GM19043 (cell line): Measurements from ENCODE around the gene IMP3.

Experiments
- ATAC-seq: cut with Tn5 transposase; IDR thresholded peaks from one replicate; pipeline ENCODE4 v1.9.1; 2021; ENCODE audit warnings: low read depth; ENCODE audit not compliant: unreplicated experiment

IMP3 gene

DNA sequence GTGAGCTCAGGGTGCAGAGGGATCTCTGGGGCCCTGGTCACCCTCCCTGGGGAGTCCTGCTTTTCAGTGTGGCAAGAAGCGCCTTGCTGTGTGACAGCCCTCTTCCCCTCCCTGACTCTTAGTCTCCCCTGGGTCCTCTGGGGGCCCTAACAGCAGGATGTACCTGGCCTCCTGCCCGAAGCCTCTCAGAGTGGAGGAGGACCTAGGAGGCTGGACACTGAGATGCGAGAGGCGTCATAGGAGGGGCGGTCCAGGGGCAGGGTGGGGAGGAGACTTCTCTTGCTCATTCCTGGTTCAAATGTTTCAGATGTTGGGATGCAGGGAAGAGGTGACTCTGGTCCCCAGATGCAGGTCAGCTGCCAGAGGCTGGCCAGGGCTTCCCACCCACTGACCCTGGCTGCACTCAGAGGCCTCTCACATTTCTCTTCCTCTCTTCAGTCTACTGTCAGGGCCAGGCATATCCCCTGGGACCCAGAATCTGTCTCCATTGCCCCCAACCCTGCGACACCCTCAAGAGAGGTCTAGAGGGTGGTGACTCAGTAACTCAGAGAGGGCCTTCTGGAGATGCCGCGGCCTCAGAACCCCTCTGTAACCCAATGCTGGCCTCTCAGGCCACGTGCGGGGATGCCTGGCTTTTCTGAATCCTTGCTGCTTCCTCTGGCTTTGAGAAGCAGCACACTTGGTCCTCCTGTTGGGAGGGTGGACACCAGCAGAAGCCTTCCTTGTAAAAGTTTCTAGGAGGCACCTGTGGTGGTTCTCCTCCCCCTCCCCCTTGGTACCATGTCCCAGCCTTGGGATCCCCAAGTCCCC is 33.6 kb upstream of the IMP3 start:
- no peak for ATAC-seq

DNA sequence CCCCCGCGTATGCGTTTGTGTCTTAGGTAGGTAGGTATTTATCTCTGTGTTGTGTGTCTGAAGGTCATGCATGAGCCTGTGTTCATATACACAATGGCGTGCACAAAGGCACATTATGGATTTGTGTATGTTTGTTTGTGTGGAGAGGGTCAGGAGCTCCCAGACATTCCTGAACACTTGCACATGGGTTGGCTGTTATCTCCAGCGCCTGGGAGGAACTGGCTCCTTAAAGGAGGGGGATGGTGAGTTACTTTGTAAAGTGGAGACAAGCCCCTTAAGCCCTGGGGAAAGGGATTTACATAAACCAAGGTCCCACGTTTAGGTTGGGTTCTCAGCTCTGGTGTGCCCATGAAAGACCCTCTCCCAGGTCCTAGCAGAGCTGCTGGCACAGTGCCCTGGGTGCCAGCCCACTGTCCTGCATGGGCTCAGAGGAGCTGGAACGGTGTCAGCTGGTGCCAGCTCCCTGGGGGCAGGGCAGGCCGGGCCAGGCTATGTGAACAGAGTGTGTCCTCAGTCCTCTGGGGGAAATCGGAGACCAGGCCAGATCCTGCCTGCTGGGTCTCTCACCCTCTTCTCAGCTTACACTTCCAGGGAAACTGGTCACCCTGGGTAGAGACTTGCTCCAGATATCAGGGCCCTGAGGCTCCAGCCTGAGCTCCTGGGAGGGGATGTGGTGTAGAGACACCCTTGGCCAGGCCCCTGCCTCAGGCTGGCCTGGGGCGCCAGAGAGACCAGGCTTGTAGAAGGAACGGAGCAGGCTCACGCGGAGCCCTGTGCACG is 32.8 kb upstream of the IMP3 start:
- ATAC-seq = no peak

DNA sequence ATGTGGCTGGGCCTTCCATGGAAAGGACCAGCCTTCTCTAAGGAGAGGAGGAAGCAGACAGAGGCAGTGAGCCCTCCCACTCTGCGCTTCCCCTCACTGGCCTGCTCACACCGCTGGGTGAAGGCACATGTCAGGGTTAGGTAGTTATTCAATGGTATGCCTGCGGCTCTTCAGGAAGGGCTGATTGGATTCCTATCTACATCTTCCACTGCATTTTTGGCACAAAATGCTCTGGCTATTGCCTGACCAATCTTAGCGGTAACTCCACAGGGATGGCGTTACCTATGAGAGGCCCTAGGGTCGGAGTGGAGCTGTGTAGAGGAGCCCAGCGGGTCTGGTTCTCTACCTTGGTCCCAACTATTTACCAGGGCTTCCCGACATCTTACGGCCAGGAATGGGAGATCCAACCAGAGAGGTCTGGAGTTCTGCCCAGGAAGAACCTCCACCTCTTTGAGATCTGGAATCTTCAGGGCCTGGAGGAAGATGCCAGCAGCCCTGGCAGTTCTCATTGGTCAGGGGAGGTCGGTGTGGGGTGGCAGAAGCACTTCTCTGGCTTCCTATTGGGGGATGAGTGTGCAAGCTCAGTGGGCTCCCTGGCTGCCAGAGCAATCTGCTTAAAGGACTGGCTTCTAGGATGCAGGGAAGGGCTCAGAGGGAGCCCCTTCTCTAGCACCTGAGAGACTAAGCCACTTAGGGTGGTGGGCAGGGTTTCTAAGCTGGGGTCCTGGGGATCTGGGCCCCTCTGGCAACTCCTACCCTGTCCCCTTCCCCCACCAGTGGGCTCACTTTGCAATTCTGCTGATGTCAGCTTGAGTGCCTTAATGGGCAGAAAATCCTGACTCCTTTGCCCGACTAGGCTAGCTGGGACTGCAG is 31.9 kb upstream of the IMP3 start:
- no peak for ATAC-seq

DNA sequence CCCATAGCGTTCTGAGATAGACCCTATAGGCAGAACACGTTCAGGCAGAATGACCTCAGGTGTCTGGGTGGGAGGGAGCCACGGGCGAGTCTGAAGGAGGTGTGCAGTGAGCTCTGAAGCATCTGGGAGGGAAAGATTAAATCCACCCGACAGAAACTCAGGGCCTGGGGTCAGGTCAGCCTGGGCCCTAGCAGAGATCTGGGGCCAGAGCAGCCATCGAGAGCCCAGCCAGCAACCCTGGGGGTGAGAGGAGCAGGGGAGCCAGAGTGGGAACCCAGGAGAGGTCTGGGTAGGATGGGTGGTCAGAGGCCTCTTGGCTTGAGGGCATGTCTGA is 29.8 kb upstream of the IMP3 start:
- ATAC-seq = no peak

DNA sequence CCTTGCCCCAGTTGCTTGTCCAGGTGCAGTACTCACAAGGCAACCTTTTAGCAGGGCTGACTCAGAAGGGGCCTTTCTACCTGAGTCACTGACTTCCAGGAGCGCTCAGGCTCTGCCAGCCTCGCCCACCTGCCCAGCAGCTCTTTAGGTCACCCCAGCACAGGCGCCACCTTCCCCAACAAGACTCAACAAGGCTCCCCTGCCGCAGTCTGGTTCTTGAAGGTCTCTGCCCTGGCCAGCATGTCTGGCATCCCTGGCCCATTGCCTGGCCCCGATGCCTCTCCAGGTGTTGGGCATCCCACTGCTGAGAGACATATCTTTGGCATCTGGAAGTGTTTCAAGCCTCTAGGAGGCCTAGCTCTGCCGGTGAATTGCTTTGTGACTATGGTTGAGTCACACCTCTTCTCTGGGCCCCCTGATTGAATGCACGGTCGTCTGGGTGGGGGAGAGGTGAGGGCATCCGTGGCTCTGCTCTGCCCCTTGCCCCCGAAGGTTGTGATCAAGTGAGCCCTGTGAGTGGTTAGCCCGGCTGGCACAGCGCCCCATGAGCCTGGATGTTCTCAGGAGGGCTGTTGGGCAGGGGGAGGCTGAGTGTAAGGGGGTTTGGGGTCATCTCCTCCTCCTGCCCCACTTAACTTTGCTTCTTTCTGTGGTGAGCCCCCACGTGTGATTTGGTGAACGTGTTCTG is 29.3 kb upstream of the IMP3 start:
- no peak for ATAC-seq

DNA sequence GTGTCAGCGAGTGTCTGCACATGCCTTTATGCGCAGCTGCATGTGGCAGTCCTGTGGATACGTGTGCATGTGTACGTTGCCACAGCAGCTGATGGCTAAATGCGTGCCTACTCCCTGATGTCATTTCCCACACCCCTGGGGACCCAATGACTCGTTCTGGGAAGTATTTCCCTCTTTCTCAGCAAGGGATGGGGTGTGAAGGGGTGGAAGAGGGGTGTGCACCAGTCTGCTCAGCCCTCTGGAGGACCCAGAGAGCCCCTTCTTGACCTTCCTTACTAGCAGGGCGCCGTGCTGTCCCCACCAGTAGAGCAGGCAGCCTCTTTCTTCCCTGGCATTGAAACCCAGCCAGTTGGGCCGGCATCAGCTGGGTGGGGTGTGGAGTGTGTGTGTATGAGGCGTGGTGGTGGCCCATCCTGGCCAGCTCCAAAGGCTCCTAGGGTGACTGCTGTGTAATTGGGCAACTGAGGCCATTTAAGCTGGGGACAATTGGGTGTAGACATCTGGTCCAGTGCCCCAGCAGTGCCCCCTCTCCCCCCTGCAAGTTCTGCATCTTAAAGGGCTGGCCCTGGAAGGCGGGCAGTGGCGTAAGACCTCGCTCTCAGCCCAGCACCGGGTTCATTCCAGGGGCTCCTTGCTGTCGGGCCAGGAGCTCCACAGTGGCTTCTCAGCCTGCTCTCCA is 26.9 kb upstream of the IMP3 start:
- ATAC-seq = no peak

DNA sequence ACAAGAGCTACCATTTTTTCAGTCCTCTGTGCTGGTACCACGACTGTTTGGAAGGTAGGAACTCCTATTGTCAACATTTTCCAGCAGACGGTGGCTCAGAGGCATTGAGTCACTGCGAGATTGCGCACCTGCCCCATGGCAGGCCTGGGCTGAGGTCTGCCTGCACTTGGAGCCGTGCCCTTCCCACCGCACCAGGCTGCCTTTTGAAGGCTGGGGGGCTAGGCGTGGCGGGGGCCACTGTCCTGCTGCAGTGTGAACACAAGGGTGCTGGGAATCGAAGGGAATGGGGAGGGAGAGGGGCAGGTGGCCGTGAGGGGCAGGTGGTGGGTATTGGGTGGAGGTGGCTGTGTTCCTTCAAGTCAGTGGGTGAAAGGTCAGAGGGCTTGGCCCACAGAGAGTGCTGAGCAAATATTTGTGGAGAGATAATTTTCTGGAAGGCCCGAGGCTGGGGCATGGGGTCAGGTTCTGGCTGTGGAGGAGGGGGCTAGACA is 24.0 kb upstream of the IMP3 start:
- ATAC-seq = no peak

DNA sequence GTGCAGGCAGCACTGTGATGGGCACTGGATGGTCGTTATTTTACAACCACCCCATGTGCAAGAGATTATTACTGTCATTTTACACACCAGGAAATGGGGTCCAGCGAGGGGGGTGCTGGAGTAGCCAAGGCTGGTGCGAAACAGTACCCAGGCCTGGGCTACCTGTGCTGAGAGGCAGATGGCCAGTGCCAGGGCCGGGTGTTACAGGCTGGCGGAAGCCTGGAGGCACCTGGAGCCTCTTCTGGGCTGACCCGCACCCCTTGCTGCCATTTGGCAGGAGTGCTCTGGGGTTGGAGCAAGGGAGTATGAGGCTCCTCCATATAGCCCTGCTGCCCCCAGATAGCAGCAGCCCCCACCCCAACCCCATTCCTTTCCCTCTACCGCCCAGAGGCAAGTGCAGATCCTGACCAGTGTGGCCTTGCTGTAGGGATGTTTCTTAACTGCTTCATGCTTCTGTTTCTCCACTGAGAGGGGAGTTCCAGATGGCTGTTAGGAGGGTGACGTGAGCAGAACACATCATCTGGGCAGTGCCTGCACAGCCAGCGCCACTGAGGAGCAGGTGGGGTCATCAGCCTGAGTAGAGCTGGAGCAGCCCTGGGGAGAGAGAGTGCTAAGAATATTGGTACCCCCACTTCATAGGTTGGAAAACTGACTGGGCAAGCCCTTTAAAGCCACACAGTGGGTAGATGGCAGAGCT is 22.9 kb upstream of the IMP3 start:
- no peak for ATAC-seq

DNA sequence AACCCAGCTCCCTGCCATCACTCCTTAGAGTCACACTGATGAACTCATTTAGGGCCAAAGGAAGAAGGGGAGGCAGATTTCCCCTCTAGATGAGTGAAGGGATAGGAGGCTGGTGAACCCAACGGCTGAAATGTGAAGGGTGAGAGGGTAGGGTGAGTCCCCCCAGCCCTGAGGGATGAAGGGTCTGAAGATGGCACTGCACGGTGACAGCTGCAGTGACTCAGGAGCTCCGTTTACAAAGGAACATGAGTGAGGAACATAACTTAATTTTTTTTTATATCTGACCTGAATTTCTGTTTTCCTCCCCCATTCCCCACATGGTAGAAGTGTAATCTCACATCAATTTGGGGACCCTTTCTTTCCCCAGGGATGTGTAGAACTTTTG is 21.7 kb upstream of the IMP3 start:
- no peak for ATAC-seq

DNA sequence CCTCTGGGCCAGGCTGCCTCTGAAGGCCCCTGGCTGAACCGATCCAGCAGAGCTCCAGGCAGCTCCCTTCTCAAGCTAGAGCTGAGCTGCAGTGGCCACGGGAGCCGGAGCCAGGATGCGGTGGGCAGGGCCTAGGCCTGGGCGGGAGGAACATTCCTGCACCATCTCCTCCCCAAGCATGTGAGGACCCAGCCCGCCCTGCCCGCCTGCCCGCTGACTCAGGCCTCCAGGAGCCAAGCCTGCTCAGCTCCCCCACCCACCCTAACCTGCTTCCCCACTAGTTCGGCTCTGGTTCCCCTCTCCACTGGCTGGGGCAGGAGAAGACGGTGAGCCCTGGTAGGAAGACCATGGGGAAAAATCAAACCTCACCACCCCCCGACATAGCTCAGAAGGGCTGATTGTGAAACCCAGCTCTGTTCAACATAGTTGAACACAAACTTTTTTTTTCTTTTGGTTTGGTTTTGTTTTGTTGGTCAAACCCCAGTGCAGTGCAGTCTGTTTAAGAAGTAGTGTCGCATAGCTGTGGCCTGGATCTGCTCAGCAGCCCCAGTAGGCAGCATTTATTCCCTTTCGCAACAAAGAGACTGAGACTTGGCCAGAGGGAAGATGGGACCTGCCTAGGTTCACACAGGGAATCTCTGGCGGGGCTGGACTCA is 21.2 kb upstream of the IMP3 start:
- ATAC-seq = no peak

DNA sequence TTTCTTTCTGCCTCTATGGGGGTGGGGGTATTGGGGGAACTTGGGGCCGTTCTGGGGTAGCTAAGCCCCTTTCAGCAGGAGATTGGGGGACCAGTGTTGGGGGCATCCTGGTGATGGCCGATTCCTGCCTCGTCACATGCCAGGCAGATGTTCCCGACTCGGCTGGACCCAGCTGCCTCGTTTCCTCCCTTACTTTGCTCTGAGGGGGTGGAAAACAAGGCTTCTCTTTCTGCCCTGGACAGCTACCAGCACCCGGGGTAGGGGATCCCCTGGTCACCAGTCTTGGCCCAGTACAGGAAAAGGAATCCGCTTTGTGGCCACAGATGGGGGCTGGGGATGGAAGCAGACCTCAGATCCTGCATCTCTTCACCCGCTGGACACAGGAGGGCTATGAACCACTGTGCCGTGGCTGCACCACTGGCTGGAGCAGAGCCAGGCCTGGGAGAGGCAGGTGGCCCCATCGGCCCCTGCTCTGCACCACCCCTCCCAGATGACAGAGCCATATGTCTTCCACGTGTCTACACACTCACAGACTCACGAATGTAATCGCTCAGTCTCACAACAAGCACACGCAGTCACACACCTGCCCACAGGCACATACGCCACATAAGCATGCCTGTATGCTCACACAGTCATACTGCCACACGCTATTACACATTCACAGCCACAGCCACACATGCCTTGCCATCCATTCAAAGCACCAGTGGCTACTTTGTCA is 20.1 kb upstream of the IMP3 start:
- ATAC-seq = no peak

DNA sequence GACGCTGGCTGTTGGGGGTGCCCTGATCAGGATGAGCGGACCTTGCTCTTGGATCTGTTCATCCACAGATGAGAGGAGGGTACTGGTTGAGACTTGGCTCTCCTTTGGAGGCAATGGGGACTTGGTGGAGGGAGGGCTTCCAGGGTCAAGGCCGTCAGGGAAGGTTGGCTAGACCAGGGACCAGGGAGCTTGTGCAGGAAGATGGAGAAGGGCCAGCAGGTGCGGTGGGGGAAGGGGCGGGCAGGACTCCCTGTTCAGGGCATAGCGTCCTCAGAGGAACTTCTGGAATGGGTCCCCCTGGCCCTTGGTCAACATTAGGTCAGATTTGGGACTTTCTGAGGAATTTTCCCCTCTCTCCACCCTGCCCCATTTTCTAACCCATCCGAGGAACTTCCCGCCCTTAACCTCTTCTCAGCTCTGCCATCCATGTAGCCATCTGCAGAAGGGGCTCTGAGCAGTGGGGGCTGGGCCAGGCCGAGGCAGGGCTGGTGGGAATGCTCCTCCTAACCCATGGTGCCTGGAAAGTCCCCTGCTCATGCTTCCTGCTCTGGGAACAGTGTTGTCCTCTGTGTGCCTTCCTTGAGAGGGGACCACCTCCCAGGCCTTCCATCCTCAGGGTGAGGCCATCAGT is 19.2 kb upstream of the IMP3 start:
- ATAC-seq = no peak

DNA sequence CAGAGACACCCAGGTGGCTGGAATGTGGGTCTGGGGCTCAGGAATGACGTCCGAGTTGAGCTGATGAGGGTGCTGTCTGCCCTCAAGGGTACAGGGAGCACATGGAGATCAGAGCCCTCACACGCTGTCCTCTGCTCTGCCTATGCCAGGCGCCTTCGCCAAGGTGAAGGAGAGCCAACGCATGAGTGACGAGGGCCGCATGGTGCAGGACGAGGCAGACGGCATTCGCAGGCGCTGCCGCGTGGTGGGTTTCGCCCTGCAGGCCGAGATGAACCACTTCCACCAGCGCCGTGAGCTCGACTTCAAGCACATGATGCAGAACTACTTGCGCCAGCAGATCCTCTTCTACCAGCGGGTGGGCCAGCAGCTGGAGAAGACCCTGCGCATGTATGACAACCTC is 16.8 kb upstream of the IMP3 start:
- ATAC-seq = no peak

DNA sequence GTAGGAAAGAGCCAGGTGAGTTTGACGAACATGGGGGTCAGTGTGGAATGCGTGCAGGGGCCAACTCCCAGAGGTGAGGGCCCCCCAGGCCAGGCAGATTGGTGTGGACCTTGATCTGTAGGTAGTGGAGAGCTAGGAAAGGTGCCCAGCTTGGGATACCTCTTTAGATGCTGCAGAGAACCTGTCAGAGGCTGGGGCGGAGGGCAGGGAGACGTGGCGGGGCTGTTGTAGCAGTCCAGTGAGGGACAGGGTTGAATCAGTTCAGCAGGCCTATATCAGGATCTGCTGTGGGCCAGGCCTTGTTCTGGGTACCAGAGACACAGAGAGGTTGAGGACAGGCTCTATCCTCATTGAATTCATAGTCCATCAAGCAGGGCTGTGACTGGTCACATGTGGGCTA is 16.3 kb upstream of the IMP3 start:
- no peak for ATAC-seq

DNA sequence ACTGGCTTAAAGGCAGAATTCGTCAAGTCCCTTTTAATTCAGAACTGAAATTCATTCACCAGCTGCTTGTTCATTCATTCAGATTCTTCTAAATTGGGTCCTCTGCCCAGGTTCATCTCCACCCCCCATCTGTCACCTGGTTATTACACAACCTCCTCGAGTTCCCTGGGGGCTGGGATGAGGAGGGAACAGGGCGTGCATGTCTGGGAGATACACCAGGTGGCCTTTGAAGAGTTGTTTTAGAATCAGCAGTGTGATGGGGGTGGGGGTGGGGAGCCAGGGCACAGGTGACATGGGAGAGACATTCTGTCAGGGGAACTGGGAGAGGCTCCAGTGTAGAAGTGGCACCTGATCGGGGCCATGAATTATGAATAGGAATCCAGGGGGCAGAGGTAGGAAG is 15.9 kb upstream of the IMP3 start:
- no peak for ATAC-seq

DNA sequence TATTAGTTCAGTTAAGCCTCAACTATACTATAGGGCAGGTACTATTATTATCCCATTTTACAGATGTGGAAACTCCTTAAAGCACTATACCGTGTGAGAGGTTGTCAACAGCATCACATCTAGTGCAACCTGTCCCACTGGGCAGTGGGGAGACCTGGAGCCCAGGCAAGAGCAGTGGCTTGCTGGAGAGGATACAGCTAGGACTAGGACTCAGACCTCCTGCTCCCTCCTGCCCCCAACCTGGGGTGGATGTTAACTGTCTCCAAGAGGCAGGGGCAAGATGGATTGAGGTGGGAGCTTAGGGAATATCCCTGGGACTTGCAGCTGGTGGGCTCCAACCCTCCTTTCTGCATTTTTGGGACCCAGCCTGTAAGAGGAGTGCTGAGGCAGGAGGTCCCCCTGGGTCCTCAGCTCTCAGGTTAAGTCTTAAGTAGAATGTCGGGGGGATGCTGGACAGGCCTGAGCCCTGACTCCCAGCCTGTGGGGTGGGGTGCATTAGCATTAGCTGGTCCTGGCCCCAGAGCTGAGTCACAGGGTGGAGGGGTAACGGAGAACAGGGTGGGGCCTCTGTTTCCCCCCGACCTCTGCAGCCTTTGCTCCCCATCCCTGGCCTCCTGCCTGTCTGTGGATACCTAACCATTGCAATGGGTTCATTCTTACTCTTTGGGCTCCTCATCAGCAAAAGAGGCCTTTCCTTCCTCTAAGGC is 14.3 kb upstream of the IMP3 start:
- no peak for ATAC-seq

DNA sequence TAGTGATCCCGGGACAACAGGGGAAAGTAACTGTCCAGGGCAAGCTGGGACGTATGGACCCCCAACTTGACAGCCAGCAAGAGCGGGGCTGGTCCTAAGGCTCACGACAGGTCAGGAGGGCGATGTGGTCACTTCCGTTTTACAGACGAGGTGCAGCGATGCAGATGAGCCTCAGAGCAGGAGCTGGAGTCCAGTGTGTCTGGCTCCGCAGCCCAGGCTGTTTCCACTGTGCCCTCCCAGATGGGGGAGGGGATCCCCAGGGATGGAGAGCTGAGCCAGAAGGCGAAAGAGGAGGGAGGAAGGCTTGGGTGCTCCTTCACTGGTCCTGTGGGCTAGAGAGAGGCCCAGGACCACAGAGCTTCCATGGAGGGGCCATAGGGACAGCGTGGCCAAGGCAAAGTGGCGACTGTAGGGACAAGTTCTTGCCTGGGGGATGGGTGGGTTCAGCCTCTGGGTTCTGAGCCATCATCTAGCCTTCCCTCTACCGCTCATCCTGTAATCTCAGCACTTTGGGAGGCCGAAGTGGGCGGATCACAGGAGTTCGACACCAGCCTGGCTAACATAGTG is 13.4 kb upstream of the IMP3 start:
- ATAC-seq = no peak
